Measurements from ENCODE around the gene FN1.

DNA sequence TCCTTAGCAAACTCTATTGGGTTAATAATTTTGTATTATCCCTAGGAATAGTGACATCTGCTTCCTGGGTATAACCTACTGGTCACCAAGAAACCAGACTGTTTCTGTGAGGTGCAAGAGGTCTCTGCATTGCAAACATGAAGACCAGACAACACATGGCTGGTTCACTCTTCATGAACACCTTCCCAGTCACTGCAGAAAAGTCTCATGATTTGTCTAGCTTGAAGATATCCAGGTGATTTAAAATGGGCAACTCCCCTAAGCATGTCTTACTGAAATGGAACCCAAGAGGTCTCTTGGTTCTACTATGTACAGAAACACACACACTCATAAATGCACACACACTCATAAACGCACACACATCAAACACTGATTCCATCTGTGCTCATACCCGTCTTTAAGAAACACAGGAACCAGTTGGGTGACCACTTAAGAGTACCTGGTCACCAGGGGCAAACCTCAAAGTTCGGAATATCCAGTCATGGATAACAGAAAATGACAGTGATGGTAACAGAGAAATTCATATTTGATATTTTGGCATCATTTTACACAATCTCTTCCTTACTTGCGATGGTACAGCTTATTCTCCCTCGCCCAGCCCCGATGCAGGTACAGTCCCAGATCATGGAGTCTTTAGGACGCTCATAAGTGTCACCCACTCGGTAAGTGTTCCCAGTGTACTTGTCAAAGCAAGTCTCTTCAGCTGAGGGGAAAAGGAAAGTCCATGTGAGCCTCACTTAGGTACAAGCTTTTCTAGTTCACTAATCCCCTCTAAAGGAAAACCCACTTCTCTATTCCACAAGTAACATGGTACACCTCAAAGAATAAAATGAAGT, 2.9 kb downstream of the FN1 start:
- no peak for TF ChIP-seq EZH2 (IDR thresholded peaks at IDR 0.05; ENCODE audit: low read length)
- TF ChIP-seq, protein P1, sequence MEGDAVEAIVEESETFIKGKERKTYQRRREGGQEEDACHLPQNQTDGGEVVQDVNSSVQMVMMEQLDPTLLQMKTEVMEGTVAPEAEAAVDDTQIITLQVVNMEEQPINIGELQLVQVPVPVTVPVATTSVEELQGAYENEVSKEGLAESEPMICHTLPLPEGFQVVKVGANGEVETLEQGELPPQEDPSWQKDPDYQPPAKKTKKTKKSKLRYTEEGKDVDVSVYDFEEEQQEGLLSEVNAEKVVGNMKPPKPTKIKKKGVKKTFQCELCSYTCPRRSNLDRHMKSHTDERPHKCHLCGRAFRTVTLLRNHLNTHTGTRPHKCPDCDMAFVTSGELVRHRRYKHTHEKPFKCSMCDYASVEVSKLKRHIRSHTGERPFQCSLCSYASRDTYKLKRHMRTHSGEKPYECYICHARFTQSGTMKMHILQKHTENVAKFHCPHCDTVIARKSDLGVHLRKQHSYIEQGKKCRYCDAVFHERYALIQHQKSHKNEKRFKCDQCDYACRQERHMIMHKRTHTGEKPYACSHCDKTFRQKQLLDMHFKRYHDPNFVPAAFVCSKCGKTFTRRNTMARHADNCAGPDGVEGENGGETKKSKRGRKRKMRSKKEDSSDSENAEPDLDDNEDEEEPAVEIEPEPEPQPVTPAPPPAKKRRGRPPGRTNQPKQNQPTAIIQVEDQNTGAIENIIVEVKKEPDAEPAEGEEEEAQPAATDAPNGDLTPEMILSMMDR (optimal IDR thresholded peaks at IDR 0.05 in 1 of 3, IDR thresholded peaks at IDR 0.05 in 1 of 3, conservative IDR thresholded peaks at IDR 0.05 in 1 of 3; ENCODE audit: extremely low read depth in 1 of 3, insufficient read depth in 2 of 3, low read length in 3 of 3) = no peak
